ENCODE results near the gene PCCA. TPM values are rescaled to one million over a fixed set of nuclear protein-coding genes. Genes with fewer than 3 reads are reported as not detected.

The PCCA gene
- total and polyA plus RNA-seq, 2 donors (not counting 1 experiment from before 2014, with no cell fraction given), result 11.2 to 73.0 TPM

DNA sequence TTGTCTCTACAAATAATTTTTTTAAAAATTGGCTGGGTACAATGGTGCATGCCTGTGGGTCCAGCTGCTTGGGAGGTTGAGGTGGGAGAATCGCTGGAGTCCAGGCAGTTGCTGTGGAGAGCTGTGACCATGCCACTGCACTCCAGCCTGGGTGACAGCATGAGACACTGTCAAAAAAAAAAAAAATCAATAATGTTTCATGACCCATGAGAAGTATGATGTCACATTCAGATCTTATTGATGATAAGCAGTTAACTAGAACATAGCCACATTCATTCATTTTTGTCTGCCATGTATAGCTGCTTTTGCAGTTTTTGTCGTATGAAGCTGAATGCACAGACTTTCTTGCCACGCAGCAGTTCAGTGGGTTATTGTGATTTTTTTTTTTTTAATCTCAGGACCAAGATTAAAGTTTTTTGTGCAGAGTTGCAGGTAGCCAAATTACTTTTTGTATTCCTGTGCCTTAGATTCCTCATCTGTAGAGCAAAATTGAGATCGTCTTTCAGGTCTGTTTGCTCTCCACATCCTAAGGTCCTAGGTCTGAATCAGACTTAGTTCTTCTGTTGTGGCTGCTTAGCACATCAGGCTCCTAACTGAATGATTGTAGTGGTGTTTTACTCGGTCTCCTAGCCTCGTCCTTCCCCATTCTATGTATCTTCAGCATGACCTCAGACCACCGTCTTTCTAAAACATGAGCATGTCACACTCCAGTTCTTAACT, 354.5 kb downstream of the PCCA start:
- H3K9me3 ChIP-seq (ENCODE audit: control insufficient read depth, insufficient read depth, low read depth, low read length), result no peaks in the 10 kb centered on the region
- H3K79me2 ChIP-seq (ENCODE audit: control insufficient read depth, insufficient read depth, low read length), result no peaks in the 10 kb centered on the region
- no peaks in the 10 kb centered on the region for H4K20me1 ChIP-seq (ENCODE audit: control insufficient read depth, extremely low read depth, insufficient read depth, low read length)
- no peak for TF ChIP-seq CTCF (conservative IDR thresholded peaks at IDR 0.05 in 1 of 2, IDR thresholded peaks at IDR 0.05 in 1 of 2; ENCODE audit: low read depth in 1 of 2, low read length in 2 of 2)
- no peak for TF ChIP-seq EZH2 (IDR thresholded peaks at IDR 0.05; ENCODE audit: low read length, missing control alignments)
- H3K4me3 ChIP-seq (replicated peaks in 1 of 4; ENCODE audit: control extremely low read depth in 1 of 4, insufficient read depth in 1 of 4, low read depth in 3 of 4, low read length in 4 of 4), result no peak overlapping the region
- no peak overlapping the region for H3K27ac ChIP-seq (ENCODE audit: insufficient read depth, low read length)
- H3K36me3 ChIP-seq (ENCODE audit: control insufficient read depth, insufficient read depth, low read length), result no peaks in the 10 kb centered on the region
- H3K4me1 ChIP-seq (ENCODE audit: control insufficient read depth, extremely low read depth, insufficient read depth, low read length), result peaks cover 7% of the 10 kb centered on the region
- no peak overlapping the region for H2AFZ ChIP-seq (ENCODE audit: low read length)
- no peaks in the 10 kb centered on the region for H3K27me3 ChIP-seq (ENCODE audit: control insufficient read depth, insufficient read depth, low read length)
- no peak overlapping the region for H3K4me2 ChIP-seq (ENCODE audit: extremely low read depth, insufficient read depth, low read length)
- H3K9ac ChIP-seq (ENCODE audit: insufficient read depth, low read length), result no peak overlapping the region
- DNase-seq (ENCODE audit: low read depth in 2 of 2), result no peak

DNA sequence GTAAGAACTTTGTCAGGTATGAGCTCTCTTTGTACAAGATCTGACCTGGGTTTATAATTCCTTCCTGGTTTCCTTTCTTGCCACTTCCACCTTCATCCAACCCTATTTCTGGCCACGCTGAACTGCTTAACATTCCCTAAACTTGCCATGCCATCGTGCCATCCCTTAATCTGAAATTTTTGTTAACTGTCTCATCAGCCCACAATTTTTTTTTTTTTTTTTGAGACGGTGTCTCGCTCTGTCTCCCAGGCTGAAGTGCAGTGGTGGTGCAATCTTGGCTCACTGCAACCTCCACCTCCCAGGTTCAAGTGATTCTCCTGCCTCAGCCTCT, 355.1 kb downstream of the PCCA start:
- Histone ChIP-seq H4K20me1 (ENCODE audit: control insufficient read depth, extremely low read depth, insufficient read depth, low read length) (no peaks in the 10 kb centered on the region), H3K27me3 (ENCODE audit: control insufficient read depth, insufficient read depth, low read length) (no peaks in the 10 kb centered on the region), H3K4me1 (ENCODE audit: control insufficient read depth, extremely low read depth, insufficient read depth, low read length) (peaks cover 7% of the 10 kb centered on the region), H3K27ac (ENCODE audit: insufficient read depth, low read length) (no peak overlapping the region), H2AFZ (ENCODE audit: low read length) (no peak overlapping the region), H3K9me3 (ENCODE audit: control insufficient read depth, insufficient read depth, low read depth, low read length) (no peaks in the 10 kb centered on the region), H3K4me3 (replicated peaks in 1 of 4; ENCODE audit: control extremely low read depth in 1 of 4, insufficient read depth in 1 of 4, low read depth in 3 of 4, low read length in 4 of 4) (no peak overlapping the region), H3K9ac (ENCODE audit: insufficient read depth, low read length) (no peak overlapping the region), H3K79me2 (ENCODE audit: control insufficient read depth, insufficient read depth, low read length) (no peaks in the 10 kb centered on the region), H3K4me2 (ENCODE audit: extremely low read depth, insufficient read depth, low read length) (no peak overlapping the region), H3K36me3 (ENCODE audit: control insufficient read depth, insufficient read depth, low read length) (no peaks in the 10 kb centered on the region)
- peak in 1 of 2 donors; percentile 38 for DNase-seq (ENCODE audit: low read depth in 2 of 2)
- no peak for TF ChIP-seq EZH2 (IDR thresholded peaks at IDR 0.05; ENCODE audit: low read length, missing control alignments)
- no peak for TF ChIP-seq CTCF (conservative IDR thresholded peaks at IDR 0.05 in 1 of 2, IDR thresholded peaks at IDR 0.05 in 1 of 2; ENCODE audit: low read depth in 1 of 2, low read length in 2 of 2)

DNA sequence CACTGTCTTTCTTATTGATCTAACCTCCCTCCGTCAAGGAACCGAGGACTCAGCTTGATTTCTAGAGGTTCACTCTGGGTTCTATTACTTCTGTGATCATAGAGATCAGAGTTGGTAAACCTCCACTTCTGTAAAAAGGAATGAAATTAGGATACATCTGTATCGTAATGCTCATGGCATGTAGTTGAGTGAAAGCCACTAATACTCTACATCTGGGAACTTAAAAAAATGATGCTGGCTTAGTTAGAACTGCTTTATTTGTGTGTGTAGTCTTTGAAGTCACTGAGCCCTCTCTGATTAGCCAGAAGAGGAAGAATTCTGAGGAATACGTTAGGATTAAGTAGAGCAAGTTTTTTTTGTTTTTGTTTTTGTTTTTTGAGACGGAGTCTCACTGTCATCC, 358.9 kb downstream of the PCCA start:
- TF ChIP-seq CTCF (conservative IDR thresholded peaks at IDR 0.05 in 1 of 2, IDR thresholded peaks at IDR 0.05 in 1 of 2; ENCODE audit: low read depth in 1 of 2, low read length in 2 of 2) (no peak), EZH2 (IDR thresholded peaks at IDR 0.05; ENCODE audit: low read length, missing control alignments) (no peak)
- no peak overlapping the region for H3K9ac ChIP-seq (ENCODE audit: insufficient read depth, low read length)
- no peaks in the 10 kb centered on the region for H3K4me1 ChIP-seq (ENCODE audit: control insufficient read depth, extremely low read depth, insufficient read depth, low read length)
- no peak overlapping the region for H2AFZ ChIP-seq (ENCODE audit: low read length)
- no peak for DNase-seq (ENCODE audit: low read depth in 2 of 2)
- no peaks in the 10 kb centered on the region for H3K79me2 ChIP-seq (ENCODE audit: control insufficient read depth, insufficient read depth, low read length)
- H3K4me3 ChIP-seq (replicated peaks in 1 of 4; ENCODE audit: control extremely low read depth in 1 of 4, insufficient read depth in 1 of 4, low read depth in 3 of 4, low read length in 4 of 4), result no peak overlapping the region
- H4K20me1 ChIP-seq (ENCODE audit: control insufficient read depth, extremely low read depth, insufficient read depth, low read length), result no peaks in the 10 kb centered on the region
- no peaks in the 10 kb centered on the region for H3K9me3 ChIP-seq (ENCODE audit: control insufficient read depth, insufficient read depth, low read depth, low read length)
- H3K4me2 ChIP-seq (ENCODE audit: extremely low read depth, insufficient read depth, low read length), result no peak overlapping the region
- H3K27me3 ChIP-seq (ENCODE audit: control insufficient read depth, insufficient read depth, low read length), result no peaks in the 10 kb centered on the region
- no peaks in the 10 kb centered on the region for H3K36me3 ChIP-seq (ENCODE audit: control insufficient read depth, insufficient read depth, low read length)
- no peak overlapping the region for H3K27ac ChIP-seq (ENCODE audit: insufficient read depth, low read length)
